HT1080 (cell line): Measurements from ENCODE around the gene DENND1A. TPM values are rescaled to one million over a fixed set of nuclear protein-coding genes. Genes with fewer than 3 reads are reported as not detected.
"Not testable (repeated sequence)": the region's sequence is repeated elsewhere in the genome, so short reads cannot be mapped to it uniquely, and the experiment has no call there.

Source experiments
- DNase-seq: peaks from one replicate; pipeline ENCODE4 v3.0.0-alpha.2; 2015; ENCODE audit warnings: low read depth
- total RNA-seq: library from RNA; depleted of rRNA; stranded (reverse); fragments of >200 nt; shearing (Covaris generic); gene quantifications from 2 replicates; pipeline ENCODE4 v1.2.3, GENCODE V29; 2014

DENND1A gene
- total RNA-seq, 1 experiment from 2014 or later, result 33.6 TPM

DNA sequence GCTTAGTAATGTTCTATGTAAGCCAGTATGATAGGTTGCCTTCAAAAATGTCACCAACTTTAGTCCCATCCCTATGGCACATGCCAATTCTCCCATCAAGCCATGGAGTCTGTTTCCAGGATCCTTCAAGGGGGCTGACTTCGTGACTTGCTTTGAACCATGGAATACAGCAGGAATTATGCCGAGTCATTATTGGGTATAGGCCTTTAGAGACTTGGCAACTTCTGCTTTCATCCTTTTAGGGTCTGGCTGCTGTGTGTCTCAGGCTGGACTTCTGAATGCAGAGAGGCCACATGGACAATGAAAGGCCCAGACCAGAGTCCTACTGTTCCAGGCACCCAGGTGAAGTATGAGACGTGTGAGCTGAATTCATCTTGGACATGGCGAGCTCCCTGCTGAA, 109.8 kb downstream of the DENND1A start:
- DNase-seq, result no peak

DNA sequence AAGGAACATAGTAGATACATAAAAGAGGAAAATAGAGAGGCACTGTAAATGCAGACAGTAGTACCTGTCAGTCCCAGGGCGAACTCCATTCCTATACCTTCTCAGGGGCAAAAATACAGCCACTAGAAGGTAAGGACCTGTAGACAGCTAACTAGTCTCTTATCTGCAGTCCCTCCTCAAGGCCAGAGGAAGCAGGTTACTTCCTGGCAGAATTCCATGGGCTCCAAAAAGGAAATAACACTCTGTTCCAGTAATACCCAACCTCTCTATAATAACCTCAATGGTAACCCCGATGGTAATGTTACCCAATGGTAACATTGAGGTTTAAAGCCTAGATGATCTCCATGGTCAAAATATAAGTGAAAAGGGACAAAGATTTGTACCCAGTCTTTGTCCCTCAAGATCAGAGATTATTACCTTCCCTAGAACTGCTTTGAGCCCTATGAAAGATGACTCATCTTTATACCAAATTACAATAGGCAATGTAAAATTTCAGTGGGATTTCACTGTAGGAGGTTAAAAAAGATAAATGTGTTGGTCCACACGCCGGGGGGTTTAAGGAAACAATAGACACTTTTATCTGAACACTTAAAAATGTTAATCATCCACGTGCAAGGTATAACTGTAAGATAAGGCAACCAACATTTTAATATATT, 113.0 kb downstream of the DENND1A start:
- peak; percentile 17 for DNase-seq

DNA sequence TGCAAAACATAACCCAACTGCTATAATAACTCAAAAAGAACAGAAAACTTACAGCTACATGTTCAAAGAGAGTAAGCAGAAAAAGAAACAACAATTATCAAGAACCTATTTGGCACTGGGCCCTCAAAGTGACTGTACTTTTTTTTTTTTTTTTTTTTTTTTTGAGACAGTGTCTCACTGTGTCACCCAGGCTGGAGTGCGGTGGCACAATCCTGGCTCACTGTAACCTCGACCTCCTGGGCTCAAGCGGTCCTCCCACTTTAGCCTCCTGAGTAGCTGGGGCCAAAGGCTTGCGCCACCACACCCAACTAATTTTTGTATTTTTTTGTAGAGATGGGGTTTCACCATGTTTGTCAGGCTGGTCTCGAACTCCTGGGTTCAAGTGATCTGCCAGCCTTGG, 114.1 kb downstream of the DENND1A start:
- DNase-seq, result not testable (repeated sequence)

DNA sequence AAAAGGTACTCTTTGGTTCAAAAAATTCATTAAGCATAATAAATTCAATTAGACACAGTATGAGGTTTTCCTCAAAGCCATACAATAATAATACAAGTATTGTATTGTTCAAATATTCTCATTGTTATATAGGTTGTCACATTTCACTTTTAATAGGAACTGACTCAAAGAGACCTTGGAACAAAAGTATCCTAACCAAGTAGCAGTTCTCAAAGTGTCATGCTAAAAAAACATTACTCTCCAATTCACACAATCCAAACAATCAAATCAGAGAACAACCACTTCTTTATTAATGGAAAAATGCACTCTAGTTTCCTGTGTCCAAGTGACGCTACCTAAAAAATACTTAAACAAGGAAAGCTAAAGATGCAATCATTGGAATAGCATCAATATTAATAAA, 115.4 kb downstream of the DENND1A start:
- no peak for DNase-seq

DNA sequence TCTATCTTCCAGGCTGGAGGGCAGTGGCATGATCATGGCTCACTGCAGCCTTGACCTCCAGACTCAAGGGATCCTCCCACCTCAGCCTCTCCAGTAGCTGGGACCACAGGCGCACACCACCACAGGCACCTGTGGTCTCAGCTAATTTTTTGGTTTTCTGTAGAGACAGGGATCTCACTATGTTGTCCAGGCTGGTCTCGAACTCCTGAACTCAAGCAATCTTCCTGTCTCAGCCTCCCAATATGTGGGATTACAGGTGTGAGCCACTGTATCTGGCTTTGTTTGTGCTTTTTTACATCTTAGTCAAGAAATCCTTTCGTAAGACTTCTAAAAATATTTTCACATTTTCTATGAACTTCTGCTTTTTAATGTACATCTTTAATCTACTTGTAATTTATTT, 116.9 kb downstream of the DENND1A start:
- DNase-seq, result no peak

DNA sequence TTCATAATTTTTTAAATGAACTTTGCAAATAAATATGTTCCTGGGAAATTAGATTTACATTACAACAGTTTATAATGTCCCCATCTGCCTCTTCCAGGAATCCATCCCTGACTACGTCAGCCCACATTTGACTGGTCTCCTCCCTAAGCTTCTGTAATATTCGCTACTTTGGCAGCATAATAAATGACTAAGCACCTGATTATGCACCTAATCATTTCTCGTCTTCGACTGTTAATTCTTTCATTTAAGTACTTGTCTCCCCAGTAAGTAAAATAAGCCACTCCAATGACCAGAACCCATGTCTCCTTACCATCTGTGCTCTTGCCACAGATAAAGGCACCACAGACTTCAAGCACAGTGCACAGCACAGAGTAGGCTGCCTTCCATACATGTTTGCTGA, 122.7 kb downstream of the DENND1A start:
- no peak for DNase-seq

DNA sequence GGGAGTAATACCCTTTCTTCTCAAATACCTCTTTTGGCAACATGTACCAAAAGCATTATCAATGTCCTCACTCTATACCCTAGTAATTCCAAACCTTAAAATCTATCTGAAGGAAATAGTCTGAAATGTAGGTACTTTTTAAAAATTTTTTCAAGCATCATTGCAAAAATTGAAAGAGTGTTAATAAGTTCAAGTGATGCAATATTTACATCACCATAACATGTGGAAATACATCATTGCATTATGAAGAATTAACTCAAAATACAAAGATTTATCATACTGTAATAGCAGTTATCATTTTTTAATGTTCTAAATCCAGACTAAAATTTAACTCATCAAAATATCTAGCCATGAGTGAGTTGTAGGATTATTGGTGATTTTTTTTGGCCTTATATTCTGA, 123.1 kb downstream of the DENND1A start:
- no peak for DNase-seq

DNA sequence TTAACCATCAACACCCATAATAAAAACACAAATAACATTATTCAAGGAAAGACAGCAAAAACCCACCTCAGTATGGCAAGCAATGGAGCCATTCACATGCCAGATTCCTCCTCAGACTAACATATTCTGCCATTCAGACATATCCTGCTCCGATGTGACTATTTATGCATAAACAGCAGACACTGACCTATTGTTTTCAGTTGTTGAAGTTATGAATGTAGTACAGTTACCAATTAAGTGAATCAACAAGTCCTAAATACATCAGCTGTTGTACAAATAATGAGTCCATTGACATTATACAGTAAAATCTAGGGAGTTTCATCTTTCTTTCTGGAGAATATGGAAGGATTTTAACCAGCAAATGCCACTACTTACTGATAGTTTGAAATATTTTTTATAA, 131.7 kb downstream of the DENND1A start:
- DNase-seq, result no peak

DNA sequence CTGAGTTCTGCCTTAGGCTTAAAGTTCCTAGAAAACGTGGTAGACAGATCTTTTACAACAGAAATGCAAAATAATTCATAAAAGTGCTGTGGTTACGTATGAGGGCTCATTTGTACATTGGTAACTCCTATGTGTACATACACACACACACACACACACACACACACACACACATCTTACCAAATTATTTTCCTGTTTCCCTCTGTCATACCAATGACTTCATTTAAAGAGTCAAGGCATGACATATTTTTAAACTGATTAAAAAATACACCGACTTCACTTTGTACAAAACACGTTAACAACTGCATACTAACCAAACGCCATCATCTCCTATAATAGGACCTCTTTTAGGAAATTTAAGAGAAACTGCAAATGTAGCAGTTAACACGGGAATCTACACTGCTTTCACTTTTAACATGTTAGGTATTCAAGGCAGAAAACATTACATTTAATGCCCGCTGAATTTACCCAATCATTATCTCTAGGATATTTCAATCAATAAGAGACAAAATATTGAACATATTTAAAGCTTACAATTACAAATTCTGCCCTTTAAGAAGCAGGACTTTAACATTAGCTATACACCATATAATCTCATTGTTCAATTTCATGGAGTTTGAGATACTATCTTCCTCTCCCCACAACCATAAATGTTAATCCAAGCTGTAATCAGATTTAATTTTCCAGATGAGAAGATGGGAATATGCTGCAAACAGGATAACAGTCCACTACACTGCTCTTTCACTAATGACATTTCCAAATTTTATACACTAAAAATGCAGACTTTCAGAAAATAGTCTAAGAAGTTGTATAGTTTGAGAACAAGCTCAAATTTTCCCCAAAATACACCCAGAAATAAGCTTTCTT, 133.1 kb downstream of the DENND1A start:
- DNase-seq, result no peak

DNA sequence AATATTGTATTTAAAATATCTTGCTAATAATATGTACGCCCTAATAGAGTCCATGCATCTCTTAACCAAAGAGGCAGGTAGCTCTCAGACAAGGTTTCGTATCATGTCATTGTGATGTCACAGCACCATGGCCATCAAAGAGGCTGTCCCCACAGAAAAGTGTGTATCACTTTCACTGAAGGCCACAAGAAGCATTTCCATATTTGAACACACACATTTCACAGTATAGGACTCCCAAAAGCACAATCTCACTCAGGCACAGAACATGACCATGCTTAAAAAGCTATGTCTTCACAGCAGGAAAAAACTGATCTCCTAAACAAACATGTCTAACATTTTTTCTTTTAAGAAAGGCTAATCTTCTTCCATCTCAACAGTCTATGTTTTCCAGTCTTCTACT, 133.8 kb downstream of the DENND1A start:
- no peak for DNase-seq

DNA sequence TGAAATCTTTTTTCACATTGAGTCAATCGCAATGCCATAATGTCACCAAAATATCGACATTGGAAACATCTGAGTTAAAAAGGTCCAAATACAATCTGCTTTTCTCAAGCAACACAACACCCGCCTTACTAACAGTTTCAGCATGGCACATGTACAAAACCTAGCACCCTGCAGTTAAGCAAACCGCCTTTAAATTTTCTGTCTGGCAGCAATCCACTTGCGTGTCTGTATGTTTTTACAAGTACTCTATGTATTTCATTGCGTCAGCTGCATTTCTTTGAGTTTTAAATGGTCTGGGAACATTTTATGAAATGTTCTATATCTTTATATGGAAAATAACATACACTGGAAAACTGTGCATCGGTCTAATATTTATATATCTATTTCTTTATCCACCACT, 134.6 kb downstream of the DENND1A start:
- DNase-seq, result no peak

DNA sequence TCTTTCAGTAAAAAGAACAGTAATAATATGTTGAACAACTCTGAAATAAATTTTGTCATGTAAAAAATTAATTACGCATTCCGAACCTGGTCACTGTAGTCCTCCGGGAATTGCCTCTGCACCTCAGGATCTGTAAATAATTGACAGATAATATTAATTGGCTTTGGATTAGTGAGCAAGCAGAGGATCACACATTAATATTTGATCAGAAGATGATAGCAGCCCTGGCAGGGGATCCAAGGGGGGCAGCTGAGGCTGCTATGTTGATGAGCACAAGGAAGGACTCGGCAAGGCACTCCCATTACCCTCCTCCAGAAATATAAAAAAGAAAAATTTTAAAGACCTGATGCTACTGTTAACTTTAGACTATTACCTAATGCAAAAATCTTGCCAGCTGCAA, 137.4 kb downstream of the DENND1A start:
- no peak for DNase-seq

DNA sequence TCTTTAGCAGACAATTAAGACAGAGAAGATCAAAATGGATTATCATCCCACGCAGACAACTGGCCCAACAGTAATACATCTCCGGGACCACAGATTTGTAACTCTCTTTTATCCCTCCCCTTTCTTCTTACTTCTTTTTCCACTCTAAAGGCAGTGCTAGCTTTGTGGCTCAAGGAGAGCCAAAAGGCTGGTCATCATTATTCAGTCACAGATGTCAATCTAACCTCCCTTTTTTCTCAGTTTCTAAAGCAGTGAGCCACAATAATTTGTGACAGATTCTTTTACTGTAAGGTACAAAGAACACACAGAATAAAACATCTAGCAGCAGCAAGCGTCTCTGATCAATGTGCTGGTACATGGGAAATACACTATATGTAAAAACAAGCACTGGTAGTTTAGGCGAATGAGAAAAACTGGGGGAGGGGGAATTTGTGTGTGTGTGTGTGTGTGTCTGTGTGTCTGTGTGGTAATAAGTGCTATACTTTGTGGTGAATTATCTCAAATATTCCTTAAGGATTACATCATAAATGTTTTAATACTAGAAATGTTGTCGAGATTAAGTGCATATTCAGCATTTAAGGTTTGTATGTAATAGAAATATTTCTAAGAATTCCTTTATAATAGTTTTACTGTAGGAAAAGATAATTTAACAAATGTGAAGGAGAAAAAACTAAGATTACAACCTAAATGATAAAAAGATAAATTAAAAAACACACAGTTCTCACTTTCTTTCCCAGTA, 140.2 kb downstream of the DENND1A start:
- DNase-seq, result no peak

DNA sequence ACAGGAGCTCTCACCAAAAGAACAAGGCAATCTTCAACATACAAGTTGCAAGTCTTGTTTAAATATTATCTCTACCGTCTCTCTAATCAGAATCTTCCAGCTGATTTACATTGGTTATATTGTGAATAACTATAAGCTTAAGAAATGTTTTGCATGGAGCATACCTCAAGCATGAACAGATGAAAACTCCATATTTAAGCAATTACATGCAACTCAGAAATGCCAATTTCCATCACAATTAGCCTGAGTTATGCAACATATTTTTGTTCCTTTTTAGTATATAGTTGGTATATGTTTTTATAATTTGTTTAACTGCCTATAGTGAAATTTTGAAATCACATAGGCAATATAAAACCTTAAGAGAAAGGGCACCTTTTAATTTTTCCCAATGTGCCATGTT, 142.5 kb downstream of the DENND1A start:
- DNase-seq, result no peak

DNA sequence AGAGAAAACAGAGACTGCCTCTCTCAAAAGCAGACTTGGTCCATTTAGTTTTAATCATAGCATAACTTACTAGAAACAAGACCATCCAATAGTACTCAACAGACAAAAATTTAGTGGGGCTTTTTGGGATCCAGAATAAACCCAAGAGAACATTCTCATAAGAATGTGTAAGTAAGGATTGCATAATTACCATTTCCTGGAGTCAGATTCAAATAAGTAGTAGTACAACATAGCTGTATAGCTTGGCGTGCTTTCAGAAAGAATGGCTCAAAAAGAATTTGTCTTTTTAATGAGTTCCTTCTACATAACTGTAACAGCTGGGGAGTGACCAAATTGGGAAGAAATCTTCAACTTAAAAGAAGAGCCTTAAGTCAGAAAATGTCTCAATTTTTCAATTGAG, 145.4 kb downstream of the DENND1A start:
- DNase-seq, result no peak

DNA sequence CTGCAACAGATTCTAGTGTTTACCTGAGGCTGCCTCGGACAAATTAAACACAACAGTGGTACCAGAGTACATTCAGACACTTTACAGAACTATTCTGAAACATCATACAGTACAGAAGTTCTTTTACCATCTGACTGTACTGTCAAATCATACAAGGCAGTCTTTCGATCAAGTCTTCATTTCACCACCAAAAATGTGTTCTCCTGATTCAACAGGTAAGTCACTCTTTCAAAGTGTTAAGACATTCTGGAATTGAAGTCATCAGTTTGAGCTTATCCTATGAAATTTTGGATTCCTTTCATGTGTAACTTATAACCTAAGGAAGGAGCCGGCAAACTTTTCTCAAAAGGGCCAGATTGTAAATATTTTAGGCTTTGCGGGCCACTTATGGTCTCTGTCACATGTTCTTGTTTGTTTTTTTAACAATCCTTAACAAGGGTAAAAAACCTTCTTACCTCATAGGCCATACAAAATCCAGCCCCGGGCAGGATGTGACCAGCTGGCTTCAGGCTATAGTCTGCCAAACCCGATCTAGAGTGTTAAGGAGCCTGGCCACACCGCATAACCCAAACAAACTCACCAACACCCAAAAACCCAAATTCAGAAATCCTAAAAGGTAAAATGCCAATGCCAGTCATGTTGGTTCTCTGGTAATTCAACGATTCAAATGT, 151.6 kb downstream of the DENND1A start:
- DNase-seq, result no peak

DNA sequence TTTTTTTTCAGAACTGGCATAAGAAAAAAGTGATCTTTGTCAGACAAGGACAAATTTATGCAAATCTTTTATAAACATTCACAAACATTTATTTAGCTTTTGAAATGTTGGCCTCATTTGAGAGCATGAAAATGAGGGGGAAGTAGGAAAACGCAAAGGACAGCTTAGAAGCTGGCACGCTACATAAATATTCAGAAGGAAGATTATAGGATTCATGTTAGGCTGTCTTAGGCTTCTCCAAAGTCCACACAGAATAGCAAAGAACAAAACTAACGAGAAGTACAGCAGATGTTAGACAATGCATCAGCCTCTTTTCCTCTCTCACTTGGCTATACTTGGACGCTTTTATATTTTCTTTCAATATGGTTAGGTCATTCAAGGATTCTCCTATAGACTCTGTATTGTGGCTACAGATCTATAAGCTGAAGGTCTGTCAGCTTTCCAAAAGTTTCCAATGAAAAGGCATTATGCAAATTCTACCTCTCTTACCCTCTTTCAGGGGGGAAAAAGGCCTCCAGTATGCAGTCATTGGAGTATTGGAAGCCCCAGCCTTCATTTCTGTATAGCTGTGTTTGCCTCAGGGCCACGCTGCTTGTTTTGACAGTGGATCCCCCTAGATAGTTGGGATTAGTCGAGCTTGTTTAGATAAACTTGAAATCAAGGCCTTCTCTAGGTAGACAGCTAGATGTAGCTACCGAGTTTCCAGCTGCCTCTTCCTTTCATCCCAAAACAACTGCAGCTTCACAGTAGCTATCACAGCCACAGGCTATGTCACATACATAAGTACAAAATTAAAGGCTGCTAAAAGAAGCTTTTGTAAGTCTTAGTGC, 153.0 kb downstream of the DENND1A start:
- DNase-seq, result no peak

DNA sequence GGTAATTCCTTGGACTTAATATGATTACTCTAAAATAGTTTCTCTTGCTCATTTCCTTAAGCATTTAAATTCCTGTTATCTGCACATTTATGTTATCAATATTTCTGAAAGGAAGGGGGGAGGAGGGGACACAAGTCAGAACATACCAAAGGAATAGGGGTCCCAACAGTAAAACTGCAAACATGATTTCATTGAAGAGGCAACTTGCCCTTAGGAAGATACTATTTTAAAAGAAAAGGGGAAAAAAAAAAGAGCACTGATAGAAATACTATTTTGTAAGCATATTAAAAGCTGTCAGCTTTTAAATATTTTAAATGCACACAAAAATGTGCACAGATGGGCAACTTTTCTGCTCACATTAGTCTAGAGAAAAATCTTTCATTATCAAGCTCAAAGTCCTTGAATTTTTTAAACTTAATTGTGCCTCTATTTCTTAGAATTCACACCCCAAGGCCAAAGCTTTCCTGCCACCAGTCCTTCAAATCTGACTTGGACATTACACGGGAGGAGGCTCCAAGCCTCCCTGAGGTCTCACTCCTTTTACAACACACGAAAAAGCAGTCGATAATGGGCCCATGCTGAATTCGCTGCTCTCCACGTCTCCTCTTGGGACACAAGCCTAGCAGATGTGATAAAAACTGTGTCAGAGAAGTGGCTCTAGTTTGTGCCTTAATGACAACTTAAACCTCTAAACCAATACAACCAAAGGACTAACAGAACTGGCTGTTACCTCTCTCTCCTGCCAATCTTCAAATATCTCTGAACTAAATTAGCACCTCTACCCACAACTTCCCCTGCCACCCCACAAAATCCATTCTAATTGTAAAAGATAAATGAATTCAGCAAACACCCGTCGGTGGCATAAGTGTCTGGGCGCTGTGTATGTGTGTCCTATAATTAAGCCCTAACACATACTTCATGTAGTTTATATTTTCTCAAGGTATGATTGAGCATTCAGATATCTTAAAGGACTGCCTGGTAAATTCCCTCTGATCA, 154.3 kb downstream of the DENND1A start:
- DNase-seq, result no peak

DNA sequence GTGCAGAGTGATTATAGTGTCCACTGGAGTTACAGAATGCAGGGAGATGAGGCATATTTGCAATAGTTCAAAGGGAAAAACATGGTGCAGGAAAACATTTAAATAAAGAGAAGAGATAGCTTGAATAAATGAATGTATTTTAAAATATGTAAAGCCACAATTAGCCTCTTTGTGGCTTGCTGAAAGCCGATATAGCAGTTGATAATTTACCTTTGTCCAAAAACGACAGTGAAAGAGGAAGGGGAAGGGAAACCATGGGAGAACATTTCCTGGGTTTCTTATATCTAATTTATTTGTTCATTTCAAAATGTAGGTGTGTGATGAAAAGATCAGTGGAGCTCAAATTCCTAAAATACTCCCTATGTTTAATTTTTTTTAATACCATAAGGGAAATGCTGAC, 156.1 kb downstream of the DENND1A start:
- no peak for DNase-seq

DNA sequence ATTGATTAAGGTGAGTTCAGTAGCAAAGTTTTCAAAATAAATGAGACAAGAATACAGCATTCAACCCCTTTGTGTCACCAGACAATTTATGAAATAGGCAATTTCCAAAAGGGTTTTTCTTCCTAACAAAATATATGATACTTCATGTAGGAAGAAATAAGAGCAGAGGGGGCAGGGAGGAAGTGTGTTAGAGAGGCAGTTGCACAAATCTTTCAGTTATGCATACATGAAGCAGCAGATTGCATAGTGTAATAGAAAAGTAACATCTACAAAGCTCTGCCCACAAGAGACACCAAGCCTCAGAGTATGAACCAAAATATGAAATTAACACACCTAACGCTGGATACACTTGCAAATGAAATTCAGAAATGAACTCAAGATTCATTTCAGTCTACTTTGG, 157.0 kb downstream of the DENND1A start:
- no peak for DNase-seq
